ENCODE data around the gene KRTDAP.
A peak's percentile ranks its signal among the peaks of the same experiment; 100 is the strongest.

KRTDAP gene

GRCh38 chr19:35533822-35534392, 43.6 kb upstream of the KRTDAP start:
- no peak overlapping the region for H3K9ac ChIP-seq (ENCODE audit: low read length)
- H2BK5ac ChIP-seq (ENCODE audit: low read depth, low read length, poor library complexity) = no peak overlapping the region
- H3K4me2 ChIP-seq (ENCODE audit: low read length) = peak overlapping the region; percentile 49
- no peak overlapping the region for H3K27ac ChIP-seq (ENCODE audit: low read depth, low read length)
- H2BK120ac ChIP-seq (ENCODE audit: insufficient read depth, low read length, poor library complexity) = no peak overlapping the region
- no peaks in the 10 kb centered on the region for H3K79me2 ChIP-seq (ENCODE audit: control insufficient read depth, insufficient read depth, low read length, poor library complexity)
- H3K4ac ChIP-seq (ENCODE audit: low read depth, low read length) = no peak overlapping the region
- H2BK12ac ChIP-seq (ENCODE audit: low read length) = no peak overlapping the region
- H3K36me3 ChIP-seq (ENCODE audit: control insufficient read depth in 1 of 2, insufficient read depth in 2 of 2, low read length in 2 of 2) = no peaks in the 10 kb centered on the region
- H3K27me3 ChIP-seq (ENCODE audit: insufficient read depth, low read length) = peaks cover 2% of the 10 kb centered on the region
- no peak overlapping the region for H3K4me3 ChIP-seq (ENCODE audit: low read depth, low read length)
- H4K12ac ChIP-seq (ENCODE audit: low read depth, low read length) = no peak overlapping the region
- peak in 1 of 2 donors; percentile 36 for DNase-seq
- H4K8ac ChIP-seq (ENCODE audit: low read depth, low read length) = no peak overlapping the region
- no peak overlapping the region for H2AK5ac ChIP-seq (ENCODE audit: low read length)
- no peak overlapping the region for H4K91ac ChIP-seq (ENCODE audit: low read depth, low read length)
- H2AFZ ChIP-seq (ENCODE audit: insufficient read depth, low read length, poor library complexity) = no peak overlapping the region
- no CpG with 5 or more reads among the region's 30 CpGs for WGBS (ENCODE audit: extremely low coverage, insufficient coverage, insufficient read length)
- peaks cover 0 to 3% of the 10 kb centered on the region in 2 experiments for H3K4me1 ChIP-seq (ENCODE audit: control insufficient read depth in 1 of 2, insufficient read depth in 2 of 2, low read length in 2 of 2)
- H3K14ac ChIP-seq (ENCODE audit: low read length) = no peak overlapping the region
- no peak overlapping the region for H3K18ac ChIP-seq (ENCODE audit: low read length)
- H3K9me3 ChIP-seq (ENCODE audit: insufficient read depth, low read depth, low read length) = peaks cover 6% of the 10 kb centered on the region
- no peaks in the 10 kb centered on the region for H3K79me1 ChIP-seq (ENCODE audit: low read length)
- H3K23ac ChIP-seq (ENCODE audit: low read length) = no peak overlapping the region

GRCh38 chr19:35533201-35533821, 43.0 kb upstream of the KRTDAP start, which contains the start of gene GAPDHS:
GAPDHS (plus strand) TSS chr19:35533456; CDS start chr19:35533528, 72 bp downstream.
- Histone ChIP-seq H3K4me3 (ENCODE audit: low read depth, low read length) (no peak within 1 kb of the TSS), H3K4ac (ENCODE audit: low read depth, low read length) (no peak within 1 kb of the TSS), H2AFZ (ENCODE audit: insufficient read depth, low read length, poor library complexity) (no peak within 1 kb of the TSS), H2BK120ac (ENCODE audit: insufficient read depth, low read length, poor library complexity) (no peak within 1 kb of the TSS), H3K9me3 (ENCODE audit: insufficient read depth, low read depth, low read length) (peaks cover 8% of the 10 kb centered on the region), H3K27me3 (ENCODE audit: insufficient read depth, low read length) (peaks cover 2% of the 10 kb centered on the region), H3K4me2 (ENCODE audit: low read length) (peak within 1 kb of the TSS; percentile 49), H2BK5ac (ENCODE audit: low read depth, low read length, poor library complexity) (no peak within 1 kb of the TSS), H3K9ac (ENCODE audit: low read length) (no peak within 1 kb of the TSS), H3K27ac (ENCODE audit: low read depth, low read length) (no peak within 1 kb of the TSS), H2AK5ac (ENCODE audit: low read length) (no peak within 1 kb of the TSS), H3K23ac (ENCODE audit: low read length) (no peak within 1 kb of the TSS), H3K36me3 (ENCODE audit: control insufficient read depth in 1 of 2, insufficient read depth in 2 of 2, low read length in 2 of 2) (no peaks in the 10 kb centered on the region), H4K12ac (ENCODE audit: low read depth, low read length) (no peak within 1 kb of the TSS), H3K79me1 (ENCODE audit: low read length) (no peaks in the 10 kb centered on the region), H2BK12ac (ENCODE audit: low read length) (no peak within 1 kb of the TSS), H3K18ac (ENCODE audit: low read length) (no peak within 1 kb of the TSS), H3K4me1 (ENCODE audit: control insufficient read depth in 1 of 2, insufficient read depth in 2 of 2, low read length in 2 of 2) (peaks cover 0 to 3% of the 10 kb centered on the region in 2 experiments), H3K79me2 (ENCODE audit: control insufficient read depth, insufficient read depth, low read length, poor library complexity) (no peaks in the 10 kb centered on the region), H4K8ac (ENCODE audit: low read depth, low read length) (no peak within 1 kb of the TSS), H3K14ac (ENCODE audit: low read length) (no peak within 1 kb of the TSS), H4K91ac (ENCODE audit: low read depth, low read length) (no peak within 1 kb of the TSS)
- no CpG with 5 or more reads among the region's 39 CpGs for WGBS (ENCODE audit: extremely low coverage, insufficient coverage, insufficient read length)
- DNase-seq = peak in 1 of 2 donors; percentile 10

- Histone ChIP-seq H3K27ac (ENCODE audit: low read depth, low read length) (no peak overlapping the region), H3K27me3 (ENCODE audit: insufficient read depth, low read length) (peaks cover 2% of the 10 kb centered on the region), H3K4ac (ENCODE audit: low read depth, low read length) (no peak overlapping the region), H2BK120ac (ENCODE audit: insufficient read depth, low read length, poor library complexity) (no peak overlapping the region), H3K18ac (ENCODE audit: low read length) (no peak overlapping the region), H2AFZ (ENCODE audit: insufficient read depth, low read length, poor library complexity) (no peak overlapping the region), H3K14ac (ENCODE audit: low read length) (no peak overlapping the region), H3K79me2 (ENCODE audit: control insufficient read depth, insufficient read depth, low read length, poor library complexity) (no peaks in the 10 kb centered on the region), H3K4me2 (ENCODE audit: low read length) (no peak overlapping the region), H4K8ac (ENCODE audit: low read depth, low read length) (no peak overlapping the region), H4K91ac (ENCODE audit: low read depth, low read length) (no peak overlapping the region), H3K4me3 (ENCODE audit: low read depth, low read length) (no peak overlapping the region), H3K4me1 (ENCODE audit: control insufficient read depth in 1 of 2, insufficient read depth in 2 of 2, low read length in 2 of 2) (peaks cover 0 to 3% of the 10 kb centered on the region in 2 experiments), H3K23ac (ENCODE audit: low read length) (no peak overlapping the region), H3K36me3 (ENCODE audit: control insufficient read depth in 1 of 2, insufficient read depth in 2 of 2, low read length in 2 of 2) (no peaks in the 10 kb centered on the region), H3K9ac (ENCODE audit: low read length) (no peak overlapping the region), H3K9me3 (ENCODE audit: insufficient read depth, low read depth, low read length) (peaks cover 8% of the 10 kb centered on the region), H2BK5ac (ENCODE audit: low read depth, low read length, poor library complexity) (no peak overlapping the region), H2BK12ac (ENCODE audit: low read length) (no peak overlapping the region), H4K12ac (ENCODE audit: low read depth, low read length) (no peak overlapping the region), H2AK5ac (ENCODE audit: low read length) (no peak overlapping the region), H3K79me1 (ENCODE audit: low read length) (no peaks in the 10 kb centered on the region)
- DNase-seq = no peak
- no CpG with 5 or more reads among the region's 6 CpGs for WGBS (ENCODE audit: extremely low coverage, insufficient coverage, insufficient read length)
Observed at GRCh38 chr19:35531291-35531690, 41.0 kb upstream of the KRTDAP start.

DNA sequence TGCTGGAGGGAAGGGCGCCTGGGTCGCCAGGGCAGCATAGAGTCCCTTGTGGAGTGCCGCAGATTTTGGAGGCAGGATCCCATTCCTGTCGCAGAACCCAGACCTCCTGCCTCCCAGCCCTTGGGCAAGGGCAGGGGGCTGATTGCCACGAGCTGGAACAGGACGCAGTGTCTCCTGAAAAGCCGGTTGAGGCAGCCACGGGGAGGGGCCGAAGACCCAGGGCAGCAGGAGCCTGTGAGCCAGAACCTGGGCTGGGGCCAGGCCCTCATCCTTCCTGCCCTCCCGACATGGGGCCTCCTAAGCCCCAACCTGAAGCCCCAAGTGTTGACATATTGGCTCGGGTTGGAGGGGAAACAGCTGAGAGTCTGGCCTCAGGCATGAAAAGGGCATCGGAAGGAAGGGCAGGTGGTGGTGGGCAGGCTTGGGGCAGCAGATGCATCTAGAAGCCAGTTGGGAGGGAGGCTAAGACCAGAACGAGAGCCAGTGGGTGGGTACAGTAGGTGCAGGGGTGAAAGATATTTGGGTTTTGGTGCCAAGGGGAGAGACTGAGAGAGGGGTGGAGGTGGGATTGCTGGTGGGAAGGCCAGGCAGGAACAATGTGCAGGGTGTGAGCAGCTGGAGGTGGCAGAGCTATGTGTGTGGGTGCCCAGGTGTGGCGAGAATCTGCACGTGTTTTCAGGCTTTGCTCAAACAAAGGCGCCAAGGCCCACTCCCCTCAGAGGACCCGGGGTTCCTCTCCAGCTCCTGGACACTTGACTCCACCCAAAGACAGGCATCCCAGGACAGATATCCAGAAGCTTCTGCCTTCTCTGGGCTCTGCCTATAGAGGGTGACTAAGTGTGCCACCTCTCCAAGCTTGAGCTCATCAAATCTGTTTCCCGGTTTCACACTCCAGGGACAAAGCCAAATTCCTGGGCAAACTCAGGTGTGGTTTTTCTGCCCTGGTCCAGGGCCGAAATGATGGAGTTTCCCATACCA, 39.3 kb upstream of the KRTDAP start:
- peaks cover 2% of the 10 kb centered on the region for H3K27me3 ChIP-seq (ENCODE audit: insufficient read depth, low read length)
- H2BK5ac ChIP-seq (ENCODE audit: low read depth, low read length, poor library complexity) = no peak overlapping the region
- no peak overlapping the region for H3K27ac ChIP-seq (ENCODE audit: low read depth, low read length)
- H4K91ac ChIP-seq (ENCODE audit: low read depth, low read length) = no peak overlapping the region
- no peak overlapping the region for H3K9ac ChIP-seq (ENCODE audit: low read length)
- H3K4me2 ChIP-seq (ENCODE audit: low read length) = no peak overlapping the region
- WGBS (ENCODE audit: extremely low coverage, insufficient coverage, insufficient read length) = no CpG with 5 or more reads among the region's 19 CpGs
- no peaks in the 10 kb centered on the region for H3K36me3 ChIP-seq (ENCODE audit: control insufficient read depth in 1 of 2, insufficient read depth in 2 of 2, low read length in 2 of 2)
- no peak overlapping the region for H2AK5ac ChIP-seq (ENCODE audit: low read length)
- no peaks in the 10 kb centered on the region for H3K79me2 ChIP-seq (ENCODE audit: control insufficient read depth, insufficient read depth, low read length, poor library complexity)
- H4K12ac ChIP-seq (ENCODE audit: low read depth, low read length) = no peak overlapping the region
- H3K79me1 ChIP-seq (ENCODE audit: low read length) = no peaks in the 10 kb centered on the region
- no peak overlapping the region for H3K4me3 ChIP-seq (ENCODE audit: low read depth, low read length)
- H4K8ac ChIP-seq (ENCODE audit: low read depth, low read length) = no peak overlapping the region
- H2BK12ac ChIP-seq (ENCODE audit: low read length) = no peak overlapping the region
- no peak for DNase-seq
- no peak overlapping the region for H3K4ac ChIP-seq (ENCODE audit: low read depth, low read length)
- H2BK120ac ChIP-seq (ENCODE audit: insufficient read depth, low read length, poor library complexity) = no peak overlapping the region
- peaks cover 0 to 3% of the 10 kb centered on the region in 2 experiments for H3K4me1 ChIP-seq (ENCODE audit: control insufficient read depth in 1 of 2, insufficient read depth in 2 of 2, low read length in 2 of 2)
- no peak overlapping the region for H3K18ac ChIP-seq (ENCODE audit: low read length)
- H2AFZ ChIP-seq (ENCODE audit: insufficient read depth, low read length, poor library complexity) = no peak overlapping the region
- H3K23ac ChIP-seq (ENCODE audit: low read length) = no peak overlapping the region
- no peak overlapping the region for H3K14ac ChIP-seq (ENCODE audit: low read length)
- peaks cover 8% of the 10 kb centered on the region for H3K9me3 ChIP-seq (ENCODE audit: insufficient read depth, low read depth, low read length)

All from trophoblast cell (in vitro differentiated cells and primary cell).